HEK293 (cell line): Measurements from ENCODE around the gene TP53BP2.

Experiments
- HOXA7 ChIP-seq: sonication (generic); formaldehyde crosslinking; IDR thresholded peaks from 2 replicates; pipeline ENCODE4 v1.8.1; 2022; ENCODE audit warnings: missing genetic modification reagents, borderline replicate concordance
- KLF10 ChIP-seq: fragments of 450-650 bp; IDR thresholded peaks from 2 replicates; pipeline ENCODE4 v1.5.1; 2018; ENCODE audit warnings: missing biosample characterization, mild to moderate bottlenecking, missing genetic modification characterization
- MYNN ChIP-seq: fragments of 450-650 bp; formaldehyde crosslinking; IDR thresholded peaks from 2 replicates; pipeline ENCODE4 v1.5.1; 2016; ENCODE audit warnings: missing biosample characterization, missing genetic modification characterization, borderline replicate concordance
- SALL2 ChIP-seq: fragments of 450-650 bp; formaldehyde crosslinking; IDR thresholded peaks from 2 replicates; pipeline ENCODE4 v1.5.0; 2017; ENCODE audit warnings: missing biosample characterization, mild to moderate bottlenecking, missing genetic modification characterization, borderline replicate concordance
- SCRT1 ChIP-seq: fragments of 450-650 bp; formaldehyde crosslinking; IDR thresholded peaks from 2 replicates; pipeline ENCODE4 v1.5.1; 2016; ENCODE audit warnings: missing biosample characterization, missing genetic modification characterization, borderline replicate concordance
- SP7 ChIP-seq: fragments of 450-650 bp; formaldehyde crosslinking; IDR thresholded peaks from 2 replicates; pipeline ENCODE4 v1.5.1; 2016; ENCODE audit warnings: missing biosample characterization, missing genetic modification characterization
- TRIM28 ChIP-seq: IDR thresholded peaks from 2 replicates; pipeline ENCODE4 v1.6.1; 2011; ENCODE audit warnings: low read length, control low read depth, borderline replicate concordance
- ZBTB21 ChIP-seq: fragments of 450-650 bp; formaldehyde crosslinking; IDR thresholded peaks from 2 replicates; pipeline ENCODE4 v1.5.1; 2017; ENCODE audit warnings: missing biosample characterization, missing genetic modification characterization
- ZBTB48 ChIP-seq: fragments of 450-650 bp; formaldehyde crosslinking; IDR thresholded peaks from 2 replicates; pipeline ENCODE4 v1.5.1; 2016; ENCODE audit warnings: missing biosample characterization, missing genetic modification characterization
- ZBTB7A ChIP-seq: fragments of 450-650 bp; formaldehyde crosslinking; IDR thresholded peaks from 2 replicates; pipeline ENCODE4 v1.5.1; 2016; ENCODE audit warnings: low read depth, missing biosample characterization, missing genetic modification characterization
- ZBTB8A ChIP-seq: fragments of 450-650 bp; formaldehyde crosslinking; IDR thresholded peaks from 2 replicates; pipeline ENCODE4 v1.5.1; 2016; ENCODE audit warnings: missing biosample characterization, missing genetic modification characterization
- ZEB2 ChIP-seq: fragments of 450-650 bp; formaldehyde crosslinking; IDR thresholded peaks from 2 replicates; pipeline ENCODE4 v1.5.1; 2016; ENCODE audit warnings: missing biosample characterization, missing genetic modification characterization
- ZFP69B ChIP-seq: fragments of 450-650 bp; formaldehyde crosslinking; IDR thresholded peaks from 2 replicates; pipeline ENCODE4 v1.5.1; 2016; ENCODE audit warnings: missing biosample characterization, missing genetic modification characterization
- ZNF10 ChIP-seq: fragments of 450-650 bp; formaldehyde crosslinking; IDR thresholded peaks from 2 replicates; pipeline ENCODE4 v1.5.1; 2017; ENCODE audit warnings: missing biosample characterization, missing genetic modification characterization
- ZNF146 ChIP-seq: fragments of 450-650 bp; formaldehyde crosslinking; IDR thresholded peaks from 2 replicates; pipeline ENCODE4 v1.5.1; 2016; ENCODE audit warnings: missing biosample characterization, missing genetic modification characterization
- ZNF16 ChIP-seq: fragments of 450-650 bp; formaldehyde crosslinking; IDR thresholded peaks from 2 replicates; pipeline ENCODE4 v1.5.1; 2016; ENCODE audit warnings: low read depth, missing biosample characterization, missing genetic modification characterization
- ZNF169 ChIP-seq: fragments of 450-650 bp; formaldehyde crosslinking; IDR thresholded peaks from 2 replicates; pipeline ENCODE4 v1.5.1; 2016; ENCODE audit warnings: missing biosample characterization, missing genetic modification characterization
- ZNF274 ChIP-seq, 2 experiments: fragments of 200-500 bp in 1 of 2; fragments of 450-650 bp in 1 of 2; sonication (Bioruptor generic) in 1 of 2; formaldehyde crosslinking in 1 of 2; IDR thresholded peaks; 2 replicates each; pipeline versions ENCODE4 v1.5.1 to v1.6.1; 2014 to 2016; ENCODE audit warnings: borderline replicate concordance in 1 of 2, inconsistent platforms in 1 of 2, low read length in 1 of 2, missing biosample characterization in 1 of 2, missing genetic modification characterization in 1 of 2
- ZNF350 ChIP-seq: fragments of 450-650 bp; formaldehyde crosslinking; IDR thresholded peaks from 2 replicates; pipeline ENCODE4 v1.5.0; 2017; ENCODE audit warnings: missing biosample characterization, mild to moderate bottlenecking, missing genetic modification characterization
- ZNF473 ChIP-seq: fragments of 450-650 bp; formaldehyde crosslinking; IDR thresholded peaks from 2 replicates; pipeline ENCODE4 v1.5.1; 2017; ENCODE audit warnings: missing biosample characterization, missing genetic modification characterization
- ZNF521 ChIP-seq: fragments of 450-650 bp; formaldehyde crosslinking; IDR thresholded peaks from 2 replicates; pipeline ENCODE4 v1.5.1; 2017; ENCODE audit warnings: missing biosample characterization, mild to moderate bottlenecking, missing genetic modification characterization
- ZNF530 ChIP-seq: fragments of 450-650 bp; formaldehyde crosslinking; IDR thresholded peaks from 2 replicates; pipeline ENCODE4 v1.5.1; 2016; ENCODE audit warnings: low read depth, missing biosample characterization, missing genetic modification characterization
- ZNF548 ChIP-seq: fragments of 450-650 bp; formaldehyde crosslinking; IDR thresholded peaks from 2 replicates; pipeline ENCODE4 v1.5.1; 2016; ENCODE audit warnings: missing biosample characterization, missing genetic modification characterization
- ZNF610 ChIP-seq: fragments of 450-650 bp; formaldehyde crosslinking; IDR thresholded peaks from 2 replicates; pipeline ENCODE4 v1.5.1; 2016; ENCODE audit warnings: missing biosample characterization, missing genetic modification characterization, borderline replicate concordance
- ZNF624 ChIP-seq: fragments of 450-650 bp; formaldehyde crosslinking; IDR thresholded peaks from 2 replicates; pipeline ENCODE4 v1.5.1; 2017; ENCODE audit warnings: missing biosample characterization, missing genetic modification characterization
- ZNF777 ChIP-seq: fragments of 450-650 bp; formaldehyde crosslinking; IDR thresholded peaks from 2 replicates; pipeline ENCODE4 v1.5.1; 2017; ENCODE audit warnings: missing biosample characterization, missing genetic modification characterization, borderline replicate concordance
- ZXDB ChIP-seq: fragments of 450-650 bp; formaldehyde crosslinking; IDR thresholded peaks from 2 replicates; pipeline ENCODE4 v1.5.1; 2016; ENCODE audit warnings: missing biosample characterization, missing genetic modification characterization
- TF ChIP-seq, protein P1 (sequence below): fragments of 450-650 bp; formaldehyde crosslinking; IDR thresholded peaks from 2 replicates; pipeline ENCODE4 v1.5.1; 2016; ENCODE audit warnings: missing biosample characterization, missing genetic modification characterization
- TF ChIP-seq, protein P2 (sequence below): IDR thresholded peaks from 2 replicates; pipeline ENCODE4 v1.6.1; 2011; ENCODE audit warnings: mild to moderate bottlenecking, low read depth, low read length, borderline replicate concordance
- TF ChIP-seq, protein P3 (sequence below): fragments of 450-650 bp; formaldehyde crosslinking; IDR thresholded peaks from 2 replicates; pipeline ENCODE4; 2016; ENCODE audit warnings: missing biosample characterization, missing genetic modification characterization
- TF ChIP-seq, protein P4 (sequence below): fragments of 450-650 bp; formaldehyde crosslinking; IDR thresholded peaks from 2 replicates; pipeline ENCODE4 v1.5.1; 2016; ENCODE audit warnings: missing biosample characterization, missing genetic modification characterization
- TF ChIP-seq, protein P5 (sequence below): fragments of 450-650 bp; formaldehyde crosslinking; IDR thresholded peaks from 2 replicates; pipeline ENCODE4 v1.5.1; 2016; ENCODE audit warnings: missing biosample characterization, missing genetic modification characterization
- TF ChIP-seq, protein P6 (sequence below): fragments of 450-650 bp; formaldehyde crosslinking; IDR thresholded peaks from 2 replicates; pipeline ENCODE4 v1.5.1; 2016; ENCODE audit warnings: missing biosample characterization, missing genetic modification characterization

TP53BP2 gene

DNA sequence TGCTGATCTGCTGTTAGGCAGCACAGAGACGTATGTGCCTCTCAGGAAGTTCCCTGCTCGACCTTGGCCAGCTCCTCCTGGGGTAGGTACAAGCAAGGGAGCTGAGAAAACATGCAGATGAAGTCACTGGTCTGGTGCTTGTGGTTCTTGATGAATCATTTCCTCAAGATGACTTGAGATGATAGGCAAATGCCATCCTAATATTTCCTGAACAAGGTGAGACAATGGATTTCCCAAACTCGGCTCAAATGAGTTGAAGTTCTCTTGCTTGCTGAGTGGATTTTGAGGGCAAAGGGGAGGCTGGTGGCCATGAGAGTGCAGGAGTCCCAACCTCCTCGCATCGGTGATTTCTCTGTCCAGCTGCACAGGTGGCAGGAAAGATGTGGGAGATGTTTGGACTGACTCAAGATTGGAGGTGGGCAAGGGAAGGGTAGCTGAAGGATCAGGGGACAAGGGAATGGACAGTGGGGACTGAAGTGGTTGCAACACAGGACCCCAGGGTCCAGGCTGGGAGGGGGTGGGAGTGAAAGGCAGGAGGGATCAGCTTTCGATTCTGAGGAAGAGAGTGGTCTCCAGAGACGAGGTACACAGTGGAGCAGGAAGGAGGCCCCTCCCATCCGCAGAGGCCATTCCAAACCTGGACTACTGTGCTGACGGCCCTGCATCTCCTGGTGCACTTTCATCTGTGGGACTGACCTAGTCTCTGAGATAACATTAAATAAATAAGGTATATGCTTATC is 69.5 kb downstream of the TP53BP2 start (continued):
- no peak for TF ChIP-seq ZBTB21
- TF ChIP-seq ZBTB48 (tag by site-specific recombination), result no peak
- TF ChIP-seq, protein P1, sequence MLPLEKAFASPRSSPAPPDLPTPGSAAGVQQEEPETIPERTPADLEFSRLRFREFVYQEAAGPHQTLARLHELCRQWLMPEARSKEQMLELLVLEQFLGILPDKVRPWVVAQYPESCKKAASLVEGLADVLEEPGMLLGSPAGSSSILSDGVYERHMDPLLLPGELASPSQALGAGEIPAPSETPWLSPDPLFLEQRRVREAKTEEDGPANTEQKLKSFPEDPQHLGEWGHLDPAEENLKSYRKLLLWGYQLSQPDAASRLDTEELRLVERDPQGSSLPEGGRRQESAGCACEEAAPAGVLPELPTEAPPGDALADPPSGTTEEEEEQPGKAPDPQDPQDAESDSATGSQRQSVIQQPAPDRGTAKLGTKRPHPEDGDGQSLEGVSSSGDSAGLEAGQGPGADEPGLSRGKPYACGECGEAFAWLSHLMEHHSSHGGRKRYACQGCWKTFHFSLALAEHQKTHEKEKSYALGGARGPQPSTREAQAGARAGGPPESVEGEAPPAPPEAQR (tag by site-specific recombination), result no peak
- TF ChIP-seq, protein P2, sequence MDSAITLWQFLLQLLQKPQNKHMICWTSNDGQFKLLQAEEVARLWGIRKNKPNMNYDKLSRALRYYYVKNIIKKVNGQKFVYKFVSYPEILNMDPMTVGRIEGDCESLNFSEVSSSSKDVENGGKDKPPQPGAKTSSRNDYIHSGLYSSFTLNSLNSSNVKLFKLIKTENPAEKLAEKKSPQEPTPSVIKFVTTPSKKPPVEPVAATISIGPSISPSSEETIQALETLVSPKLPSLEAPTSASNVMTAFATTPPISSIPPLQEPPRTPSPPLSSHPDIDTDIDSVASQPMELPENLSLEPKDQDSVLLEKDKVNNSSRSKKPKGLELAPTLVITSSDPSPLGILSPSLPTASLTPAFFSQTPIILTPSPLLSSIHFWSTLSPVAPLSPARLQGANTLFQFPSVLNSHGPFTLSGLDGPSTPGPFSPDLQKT, result no peak
- 0 out of 2 replicates have a peak, but pooled peaks have one; percentile 4 for TF ChIP-seq ZNF624
- TF ChIP-seq ZEB2 (tag by site-specific recombination), result no peak
- no peak for TF ChIP-seq SALL2 (tag by site-specific recombination)
- no peak for TF ChIP-seq ZNF473 (tag by site-specific recombination)
- TF ChIP-seq ZNF274 (IDR thresholded peaks at IDR 0.05; ENCODE audit: low read length), result no peak
- TF ChIP-seq ZNF274 (tag by site-specific recombination; IDR thresholded peaks at IDR 0.05; ENCODE audit: borderline replicate concordance), result no peak
- no peak for TF ChIP-seq ZBTB8A (tag by site-specific recombination)
- TF ChIP-seq, protein P3, sequence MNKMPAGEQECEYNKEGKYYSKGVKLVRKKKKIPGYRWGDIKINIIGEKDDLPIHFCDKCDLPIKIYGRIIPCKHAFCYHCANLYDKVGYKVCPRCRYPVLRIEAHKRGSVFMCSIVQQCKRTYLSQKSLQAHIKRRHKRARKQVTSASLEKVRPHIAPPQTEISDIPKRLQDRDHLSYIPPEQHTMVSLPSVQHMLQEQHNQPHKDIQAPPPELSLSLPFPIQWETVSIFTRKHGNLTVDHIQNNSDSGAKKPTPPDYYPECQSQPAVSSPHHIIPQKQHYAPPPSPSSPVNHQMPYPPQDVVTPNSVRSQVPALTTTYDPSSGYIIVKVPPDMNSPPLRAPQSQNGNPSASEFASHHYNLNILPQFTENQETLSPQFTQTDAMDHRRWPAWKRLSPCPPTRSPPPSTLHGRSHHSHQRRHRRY, result no peak
- no peak for TF ChIP-seq ZNF777 (tag by site-specific recombination)
- no peak for TF ChIP-seq ZNF610 (tag by site-specific recombination)
- TF ChIP-seq ZNF521 (tag by site-specific recombination), result no peak
- TF ChIP-seq ZBTB7A (tag by site-specific recombination), result no peak
- no peak for TF ChIP-seq ZNF146 (tag by site-specific recombination)
- TF ChIP-seq KLF10 (tag by site-specific recombination), result no peak
- TF ChIP-seq ZNF169 (tag by site-specific recombination), result no peak
- no peak for TF ChIP-seq ZNF530 (tag by site-specific recombination)
- no peak for TF ChIP-seq ZXDB
- no peak for TF ChIP-seq SP7 (tag by site-specific recombination)
- TF ChIP-seq ZNF16 (tag by site-specific recombination), result no peak
- TF ChIP-seq, protein P4, sequence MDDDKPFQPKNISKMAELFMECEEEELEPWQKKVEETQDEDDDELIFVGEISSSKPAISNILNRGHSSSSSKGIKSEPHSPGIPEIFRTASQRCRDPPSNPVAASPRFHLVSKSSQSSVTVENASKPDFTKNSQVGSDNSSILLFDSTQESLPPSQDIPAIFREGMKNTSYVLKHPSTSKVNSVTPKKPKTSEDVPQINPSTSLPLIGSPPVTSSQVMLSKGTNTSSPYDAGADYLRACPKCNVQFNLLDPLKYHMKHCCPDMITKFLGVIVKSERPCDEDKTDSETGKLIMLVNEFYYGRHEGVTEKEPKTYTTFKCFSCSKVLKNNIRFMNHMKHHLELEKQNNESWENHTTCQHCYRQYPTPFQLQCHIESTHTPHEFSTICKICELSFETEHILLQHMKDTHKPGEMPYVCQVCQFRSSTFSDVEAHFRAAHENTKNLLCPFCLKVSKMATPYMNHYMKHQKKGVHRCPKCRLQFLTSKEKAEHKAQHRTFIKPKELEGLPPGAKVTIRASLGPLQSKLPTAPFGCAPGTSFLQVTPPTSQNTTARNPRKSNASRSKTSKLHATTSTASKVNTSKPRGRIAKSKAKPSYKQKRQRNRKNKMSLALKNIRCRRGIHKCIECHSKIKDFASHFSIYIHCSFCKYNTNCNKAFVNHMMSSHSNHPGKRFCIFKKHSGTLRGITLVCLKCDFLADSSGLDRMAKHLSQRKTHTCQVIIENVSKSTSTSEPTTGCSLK (tag by site-specific recombination), result no peak
- TF ChIP-seq HOXA7 (CRISPR knock-in tag), result no peak
- no peak for TF ChIP-seq TRIM28
- peak; percentile 47; the same call in 1 of the 2 replicates for TF ChIP-seq MYNN (tag by site-specific recombination)
- TF ChIP-seq, protein P5, sequence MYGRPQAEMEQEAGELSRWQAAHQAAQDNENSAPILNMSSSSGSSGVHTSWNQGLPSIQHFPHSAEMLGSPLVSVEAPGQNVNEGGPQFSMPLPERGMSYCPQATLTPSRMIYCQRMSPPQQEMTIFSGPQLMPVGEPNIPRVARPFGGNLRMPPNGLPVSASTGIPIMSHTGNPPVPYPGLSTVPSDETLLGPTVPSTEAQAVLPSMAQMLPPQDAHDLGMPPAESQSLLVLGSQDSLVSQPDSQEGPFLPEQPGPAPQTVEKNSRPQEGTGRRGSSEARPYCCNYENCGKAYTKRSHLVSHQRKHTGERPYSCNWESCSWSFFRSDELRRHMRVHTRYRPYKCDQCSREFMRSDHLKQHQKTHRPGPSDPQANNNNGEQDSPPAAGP, result no peak
- TF ChIP-seq, protein P6, sequence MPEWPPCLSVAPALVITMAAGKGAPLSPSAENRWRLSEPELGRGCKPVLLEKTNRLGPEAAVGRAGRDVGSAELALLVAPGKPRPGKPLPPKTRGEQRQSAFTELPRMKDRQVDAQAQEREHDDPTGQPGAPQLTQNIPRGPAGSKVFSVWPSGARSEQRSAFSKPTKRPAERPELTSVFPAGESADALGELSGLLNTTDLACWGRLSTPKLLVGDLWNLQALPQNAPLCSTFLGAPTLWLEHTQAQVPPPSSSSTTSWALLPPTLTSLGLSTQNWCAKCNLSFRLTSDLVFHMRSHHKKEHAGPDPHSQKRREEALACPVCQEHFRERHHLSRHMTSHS (tag by site-specific recombination), result no peak
- TF ChIP-seq ZNF350 (tag by site-specific recombination), result no peak
- no peak for TF ChIP-seq SCRT1
- TF ChIP-seq ZFP69B (tag by site-specific recombination), result no peak
- TF ChIP-seq ZNF548 (tag by site-specific recombination), result no peak
- TF ChIP-seq ZNF10, result no peak
